ENCODE results near the gene CCR8.
"Not testable (repeated sequence)": the region's sequence is repeated elsewhere in the genome, so short reads cannot be mapped to it uniquely, and the experiment has no call there.

CCR8 gene

GRCh38 chr3:39351134-39351533 is 21.6 kb downstream of the CCR8 start:
- not testable (repeated sequence) for DNase-seq

- DNase-seq: not testable (repeated sequence)
Observed at GRCh38 chr3:39353168-39353927, 23.8 kb downstream of the CCR8 start.

GRCh38 chr3:39358333-39358732 is 28.8 kb downstream of the CCR8 start:
- no peak for DNase-seq

- no peak for DNase-seq
Observed at GRCh38 chr3:39361252-39361927, 31.9 kb downstream of the CCR8 start.

GRCh38 chr3:39362192-39362591 is 32.7 kb downstream of the CCR8 start:
- DNase-seq: no peak

- DNase-seq: peak; percentile 1
Observed at GRCh38 chr3:39362812-39363211, 33.3 kb downstream of the CCR8 start.

- DNase-seq: not testable (repeated sequence)
Observed at GRCh38 chr3:39370450-39370849, 40.9 kb downstream of the CCR8 start.

- no peak for DNase-seq
Observed at GRCh38 chr3:39372833-39373232, 43.3 kb downstream of the CCR8 start.

GRCh38 chr3:39376959-39377634 is 47.6 kb downstream of the CCR8 start:
- DNase-seq: no peak

- DNase-seq: no peak
Observed at GRCh38 chr3:39378088-39378487, 48.6 kb downstream of the CCR8 start.

- no peak for DNase-seq
Observed at GRCh38 chr3:39378957-39379777, 49.7 kb downstream of the CCR8 start.

GRCh38 chr3:39379778-39380155 is 50.3 kb downstream of the CCR8 start:
- DNase-seq: no peak

- DNase-seq: no peak
Observed at GRCh38 chr3:39381432-39381831, 51.9 kb downstream of the CCR8 start.
